ENCODE results near the gene ZFP62.
A peak's percentile ranks its signal among the peaks of the same experiment; 100 is the strongest.

DNA sequence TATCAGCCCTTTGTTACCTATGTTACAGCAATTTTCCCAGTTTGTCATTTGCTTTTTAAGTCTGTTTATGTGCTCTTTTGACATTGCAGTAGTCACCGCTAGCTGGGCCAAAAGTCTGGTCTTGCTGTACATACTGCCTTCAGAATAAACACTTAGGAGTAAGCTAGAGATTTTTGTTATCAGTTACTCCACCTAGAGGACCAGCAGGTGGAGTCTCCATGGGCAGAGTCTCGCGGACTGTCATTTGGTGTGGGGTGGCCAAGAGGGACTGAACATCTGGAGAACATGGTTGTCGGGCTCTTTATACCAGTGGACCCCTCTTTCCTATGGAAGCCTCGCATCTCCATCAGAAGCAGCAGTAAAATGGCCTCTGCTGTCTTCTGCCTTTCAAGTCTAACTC is 47.7 kb downstream of the ZFP62 start:
- TF ChIP-seq, protein P1, sequence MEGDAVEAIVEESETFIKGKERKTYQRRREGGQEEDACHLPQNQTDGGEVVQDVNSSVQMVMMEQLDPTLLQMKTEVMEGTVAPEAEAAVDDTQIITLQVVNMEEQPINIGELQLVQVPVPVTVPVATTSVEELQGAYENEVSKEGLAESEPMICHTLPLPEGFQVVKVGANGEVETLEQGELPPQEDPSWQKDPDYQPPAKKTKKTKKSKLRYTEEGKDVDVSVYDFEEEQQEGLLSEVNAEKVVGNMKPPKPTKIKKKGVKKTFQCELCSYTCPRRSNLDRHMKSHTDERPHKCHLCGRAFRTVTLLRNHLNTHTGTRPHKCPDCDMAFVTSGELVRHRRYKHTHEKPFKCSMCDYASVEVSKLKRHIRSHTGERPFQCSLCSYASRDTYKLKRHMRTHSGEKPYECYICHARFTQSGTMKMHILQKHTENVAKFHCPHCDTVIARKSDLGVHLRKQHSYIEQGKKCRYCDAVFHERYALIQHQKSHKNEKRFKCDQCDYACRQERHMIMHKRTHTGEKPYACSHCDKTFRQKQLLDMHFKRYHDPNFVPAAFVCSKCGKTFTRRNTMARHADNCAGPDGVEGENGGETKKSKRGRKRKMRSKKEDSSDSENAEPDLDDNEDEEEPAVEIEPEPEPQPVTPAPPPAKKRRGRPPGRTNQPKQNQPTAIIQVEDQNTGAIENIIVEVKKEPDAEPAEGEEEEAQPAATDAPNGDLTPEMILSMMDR (IDR thresholded peaks at IDR 0.05 in 2 of 3, conservative IDR thresholded peaks at IDR 0.05 in 1 of 3; ENCODE audit: borderline replicate concordance in 1 of 3, insufficient read depth in 1 of 3, low read depth in 2 of 3, low read length in 2 of 3): peak in 2 of 3 experiments; percentile 31 to 35; a peak in 3 of 6 replicates
- TF ChIP-seq ZNF274 (IDR thresholded peaks at IDR 0.05; ENCODE audit: low read depth, low read length) (no peak), ZFX (IDR thresholded peaks at IDR 0.05) (no peak), RAD21 (IDR thresholded peaks at IDR 0.05; ENCODE audit: low read depth) (no peak), POLR2A (IDR thresholded peaks at IDR 0.05; ENCODE audit: borderline replicate concordance, extremely low read depth, insufficient read depth, insufficient read length) (no peak), POLR2AphosphoS5 (IDR thresholded peaks at IDR 0.05; ENCODE audit: low read depth, low read length) (no peak), EZH2phosphoT487 (IDR thresholded peaks at IDR 0.05; ENCODE audit: borderline replicate concordance) (no peak), EZH2 (IDR thresholded peaks at IDR 0.05) (no peak), CEBPB (IDR thresholded peaks at IDR 0.05; ENCODE audit: low read depth) (no peak), FOSL1 (IDR thresholded peaks at IDR 0.05; ENCODE audit: low read depth) (no peak), JUND (IDR thresholded peaks at IDR 0.05) (no peak)
- TF ChIP-seq, protein P2, sequence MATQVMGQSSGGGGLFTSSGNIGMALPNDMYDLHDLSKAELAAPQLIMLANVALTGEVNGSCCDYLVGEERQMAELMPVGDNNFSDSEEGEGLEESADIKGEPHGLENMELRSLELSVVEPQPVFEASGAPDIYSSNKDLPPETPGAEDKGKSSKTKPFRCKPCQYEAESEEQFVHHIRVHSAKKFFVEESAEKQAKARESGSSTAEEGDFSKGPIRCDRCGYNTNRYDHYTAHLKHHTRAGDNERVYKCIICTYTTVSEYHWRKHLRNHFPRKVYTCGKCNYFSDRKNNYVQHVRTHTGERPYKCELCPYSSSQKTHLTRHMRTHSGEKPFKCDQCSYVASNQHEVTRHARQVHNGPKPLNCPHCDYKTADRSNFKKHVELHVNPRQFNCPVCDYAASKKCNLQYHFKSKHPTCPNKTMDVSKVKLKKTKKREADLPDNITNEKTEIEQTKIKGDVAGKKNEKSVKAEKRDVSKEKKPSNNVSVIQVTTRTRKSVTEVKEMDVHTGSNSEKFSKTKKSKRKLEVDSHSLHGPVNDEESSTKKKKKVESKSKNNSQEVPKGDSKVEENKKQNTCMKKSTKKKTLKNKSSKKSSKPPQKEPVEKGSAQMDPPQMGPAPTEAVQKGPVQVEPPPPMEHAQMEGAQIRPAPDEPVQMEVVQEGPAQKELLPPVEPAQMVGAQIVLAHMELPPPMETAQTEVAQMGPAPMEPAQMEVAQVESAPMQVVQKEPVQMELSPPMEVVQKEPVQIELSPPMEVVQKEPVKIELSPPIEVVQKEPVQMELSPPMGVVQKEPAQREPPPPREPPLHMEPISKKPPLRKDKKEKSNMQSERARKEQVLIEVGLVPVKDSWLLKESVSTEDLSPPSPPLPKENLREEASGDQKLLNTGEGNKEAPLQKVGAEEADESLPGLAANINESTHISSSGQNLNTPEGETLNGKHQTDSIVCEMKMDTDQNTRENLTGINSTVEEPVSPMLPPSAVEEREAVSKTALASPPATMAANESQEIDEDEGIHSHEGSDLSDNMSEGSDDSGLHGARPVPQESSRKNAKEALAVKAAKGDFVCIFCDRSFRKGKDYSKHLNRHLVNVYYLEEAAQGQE (IDR thresholded peaks at IDR 0.05; ENCODE audit: low read depth): no peak
- TF ChIP-seq, protein P3, sequence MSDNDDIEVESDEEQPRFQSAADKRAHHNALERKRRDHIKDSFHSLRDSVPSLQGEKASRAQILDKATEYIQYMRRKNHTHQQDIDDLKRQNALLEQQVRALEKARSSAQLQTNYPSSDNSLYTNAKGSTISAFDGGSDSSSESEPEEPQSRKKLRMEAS (IDR thresholded peaks at IDR 0.05): no peak
- TF ChIP-seq, protein P4, sequence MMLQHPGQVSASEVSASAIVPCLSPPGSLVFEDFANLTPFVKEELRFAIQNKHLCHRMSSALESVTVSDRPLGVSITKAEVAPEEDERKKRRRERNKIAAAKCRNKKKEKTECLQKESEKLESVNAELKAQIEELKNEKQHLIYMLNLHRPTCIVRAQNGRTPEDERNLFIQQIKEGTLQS (IDR thresholded peaks at IDR 0.05): no peak
